Measurements from ENCODE around the gene CNTN4. TPM values are rescaled to one million over a fixed set of nuclear protein-coding genes. Genes with fewer than 3 reads are reported as not detected.

The CNTN4 gene
- total RNA-seq, 1 donor: under 0.01 TPM

DNA sequence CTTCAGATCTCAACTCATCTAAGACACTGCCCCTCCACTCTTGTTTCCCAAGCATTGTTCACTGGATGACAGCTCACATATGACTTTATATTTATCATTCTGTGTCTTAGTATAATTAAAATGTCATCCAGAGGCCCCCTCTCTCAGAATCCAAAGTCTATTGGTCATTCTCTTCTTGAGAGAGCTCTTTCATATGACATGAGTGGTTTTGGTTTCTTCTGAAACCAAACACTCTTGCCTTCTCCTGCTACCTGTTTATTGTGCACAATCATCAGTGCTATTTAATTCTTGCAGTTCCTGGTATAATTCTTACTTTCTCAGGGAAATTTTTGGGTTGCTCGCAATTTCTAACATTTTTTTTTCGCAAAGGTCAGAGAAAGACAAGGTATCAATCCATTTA lies 762.0 kb downstream of the CNTN4 start:
- Histone ChIP-seq H3K79me2 (ENCODE audit: insufficient read depth, low read length) (no peaks in the 10 kb centered on the region), H3K4me1 (ENCODE audit: insufficient read depth, low read length) (no peaks in the 10 kb centered on the region), H3K27ac (ENCODE audit: low read depth, low read length) (no peak overlapping the region), H3K27me3 (ENCODE audit: insufficient read depth, low read length) (no peaks in the 10 kb centered on the region), H2AFZ (ENCODE audit: low read length) (no peak overlapping the region), H3K36me3 (ENCODE audit: insufficient read depth, low read length) (no peaks in the 10 kb centered on the region), H3K4me2 (ENCODE audit: insufficient read depth, low read length) (no peak overlapping the region), H3K4me3 (ENCODE audit: insufficient read depth, low read length) (no peak overlapping the region), H3K9me3 (ENCODE audit: low read depth, low read length) (no peaks in the 10 kb centered on the region), H4K20me1 (ENCODE audit: insufficient read depth, low read length) (no peaks in the 10 kb centered on the region)
- DNase-seq (ENCODE audit: insufficient read length, low spot score, missing footprints): no peak
- TF ChIP-seq, protein P1, sequence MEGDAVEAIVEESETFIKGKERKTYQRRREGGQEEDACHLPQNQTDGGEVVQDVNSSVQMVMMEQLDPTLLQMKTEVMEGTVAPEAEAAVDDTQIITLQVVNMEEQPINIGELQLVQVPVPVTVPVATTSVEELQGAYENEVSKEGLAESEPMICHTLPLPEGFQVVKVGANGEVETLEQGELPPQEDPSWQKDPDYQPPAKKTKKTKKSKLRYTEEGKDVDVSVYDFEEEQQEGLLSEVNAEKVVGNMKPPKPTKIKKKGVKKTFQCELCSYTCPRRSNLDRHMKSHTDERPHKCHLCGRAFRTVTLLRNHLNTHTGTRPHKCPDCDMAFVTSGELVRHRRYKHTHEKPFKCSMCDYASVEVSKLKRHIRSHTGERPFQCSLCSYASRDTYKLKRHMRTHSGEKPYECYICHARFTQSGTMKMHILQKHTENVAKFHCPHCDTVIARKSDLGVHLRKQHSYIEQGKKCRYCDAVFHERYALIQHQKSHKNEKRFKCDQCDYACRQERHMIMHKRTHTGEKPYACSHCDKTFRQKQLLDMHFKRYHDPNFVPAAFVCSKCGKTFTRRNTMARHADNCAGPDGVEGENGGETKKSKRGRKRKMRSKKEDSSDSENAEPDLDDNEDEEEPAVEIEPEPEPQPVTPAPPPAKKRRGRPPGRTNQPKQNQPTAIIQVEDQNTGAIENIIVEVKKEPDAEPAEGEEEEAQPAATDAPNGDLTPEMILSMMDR (IDR thresholded peaks at IDR 0.05; ENCODE audit: extremely low read depth, low read depth, low read length): no peak

DNA sequence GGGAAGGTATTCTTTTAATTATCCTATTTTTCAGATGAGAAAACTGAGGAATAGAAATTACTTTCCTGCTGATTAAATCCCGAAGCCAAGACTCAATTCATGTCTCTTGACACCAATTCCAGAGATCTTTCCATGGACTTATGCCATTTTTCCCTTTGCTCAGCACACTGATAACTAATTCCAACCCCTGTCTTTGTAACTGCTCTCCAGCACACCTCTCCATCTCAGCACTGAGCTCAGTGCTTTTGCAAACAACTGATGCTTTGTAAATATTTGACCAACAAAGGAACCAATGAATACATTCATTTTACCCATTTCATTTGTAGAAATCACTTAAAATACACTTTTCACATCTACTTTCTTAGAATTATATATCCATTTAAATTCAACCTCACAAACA lies 762.5 kb downstream of the CNTN4 start:
- H3K4me2 ChIP-seq (ENCODE audit: insufficient read depth, low read length): no peak overlapping the region
- no peaks in the 10 kb centered on the region for H3K9me3 ChIP-seq (ENCODE audit: low read depth, low read length)
- no peak overlapping the region for H3K4me3 ChIP-seq (ENCODE audit: insufficient read depth, low read length)
- H3K36me3 ChIP-seq (ENCODE audit: insufficient read depth, low read length): no peaks in the 10 kb centered on the region
- DNase-seq (ENCODE audit: insufficient read length, low spot score, missing footprints): no peak
- TF ChIP-seq, protein P1 (IDR thresholded peaks at IDR 0.05; ENCODE audit: extremely low read depth, low read depth, low read length): no peak
- H3K79me2 ChIP-seq (ENCODE audit: insufficient read depth, low read length): no peaks in the 10 kb centered on the region
- no peaks in the 10 kb centered on the region for H3K27me3 ChIP-seq (ENCODE audit: insufficient read depth, low read length)
- H3K27ac ChIP-seq (ENCODE audit: low read depth, low read length): no peak overlapping the region
- no peak overlapping the region for H2AFZ ChIP-seq (ENCODE audit: low read length)
- no peaks in the 10 kb centered on the region for H3K4me1 ChIP-seq (ENCODE audit: insufficient read depth, low read length)
- H4K20me1 ChIP-seq (ENCODE audit: insufficient read depth, low read length): no peaks in the 10 kb centered on the region

DNA sequence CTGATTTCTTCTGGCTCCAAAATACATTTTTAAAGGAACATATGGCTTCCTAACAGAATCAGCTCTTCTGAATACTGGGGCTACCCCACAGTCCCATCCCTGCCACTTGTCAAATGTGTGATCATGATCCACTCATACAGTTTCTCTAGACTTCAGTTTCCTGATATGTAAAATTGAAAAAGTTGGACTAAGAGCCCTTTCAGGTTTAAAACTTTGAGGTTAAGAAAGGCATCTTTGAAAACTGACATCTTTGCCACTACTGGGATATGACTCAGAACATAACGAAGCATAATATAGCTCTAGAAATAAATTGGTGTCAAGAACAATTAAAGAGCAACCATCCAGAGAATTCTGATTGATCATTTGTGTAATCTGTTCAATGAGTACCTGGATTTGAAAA lies 763.3 kb downstream of the CNTN4 start:
- Histone ChIP-seq H3K79me2 (ENCODE audit: insufficient read depth, low read length) (no peaks in the 10 kb centered on the region), H3K4me1 (ENCODE audit: insufficient read depth, low read length) (no peaks in the 10 kb centered on the region), H4K20me1 (ENCODE audit: insufficient read depth, low read length) (no peaks in the 10 kb centered on the region), H3K36me3 (ENCODE audit: insufficient read depth, low read length) (no peaks in the 10 kb centered on the region), H3K9me3 (ENCODE audit: low read depth, low read length) (no peaks in the 10 kb centered on the region), H3K27me3 (ENCODE audit: insufficient read depth, low read length) (no peaks in the 10 kb centered on the region), H3K27ac (ENCODE audit: low read depth, low read length) (no peak overlapping the region), H3K4me3 (ENCODE audit: insufficient read depth, low read length) (no peak overlapping the region), H3K4me2 (ENCODE audit: insufficient read depth, low read length) (no peak overlapping the region), H2AFZ (ENCODE audit: low read length) (no peak overlapping the region)
- TF ChIP-seq, protein P1 (IDR thresholded peaks at IDR 0.05; ENCODE audit: extremely low read depth, low read depth, low read length): no peak
- DNase-seq (ENCODE audit: insufficient read length, low spot score, missing footprints): no peak

DNA sequence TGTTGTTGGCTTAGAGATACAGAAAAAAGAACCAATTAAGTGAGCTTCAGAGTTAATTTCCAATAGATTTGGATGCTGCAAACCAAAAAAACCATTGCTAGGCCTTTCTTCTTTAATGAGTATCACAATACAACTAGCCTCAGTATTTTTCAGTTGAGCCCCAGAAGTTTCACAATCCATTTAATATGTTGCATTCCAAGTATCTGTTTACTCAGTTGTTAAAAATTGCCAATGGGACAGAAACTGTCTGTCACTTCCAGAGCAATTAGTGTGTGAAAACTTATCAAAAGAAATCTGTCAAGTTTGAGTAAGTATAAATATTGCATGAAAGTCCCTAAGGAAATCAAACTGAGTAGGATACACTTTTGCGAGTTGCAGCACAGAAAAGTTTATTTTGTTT lies 763.7 kb downstream of the CNTN4 start:
- no peaks in the 10 kb centered on the region for H3K36me3 ChIP-seq (ENCODE audit: insufficient read depth, low read length)
- no peaks in the 10 kb centered on the region for H3K4me1 ChIP-seq (ENCODE audit: insufficient read depth, low read length)
- H4K20me1 ChIP-seq (ENCODE audit: insufficient read depth, low read length): no peaks in the 10 kb centered on the region
- H3K27ac ChIP-seq (ENCODE audit: low read depth, low read length): no peak overlapping the region
- H3K79me2 ChIP-seq (ENCODE audit: insufficient read depth, low read length): no peaks in the 10 kb centered on the region
- TF ChIP-seq, protein P1 (IDR thresholded peaks at IDR 0.05; ENCODE audit: extremely low read depth, low read depth, low read length): no peak
- no peaks in the 10 kb centered on the region for H3K27me3 ChIP-seq (ENCODE audit: insufficient read depth, low read length)
- DNase-seq (ENCODE audit: insufficient read length, low spot score, missing footprints): no peak
- H2AFZ ChIP-seq (ENCODE audit: low read length): no peak overlapping the region
- no peak overlapping the region for H3K4me3 ChIP-seq (ENCODE audit: insufficient read depth, low read length)
- no peak overlapping the region for H3K4me2 ChIP-seq (ENCODE audit: insufficient read depth, low read length)
- peaks cover 2% of the 10 kb centered on the region for H3K9me3 ChIP-seq (ENCODE audit: low read depth, low read length)

Measured in osteoblast (primary cell).